Right lobe of liver (tissue), 6 donors: ENCODE results near the gene TBXAS1. TPM values are rescaled to one million over a fixed set of nuclear protein-coding genes. Genes with fewer than 3 reads are reported as not detected.

Experiments used
- ATAC-seq, 4 donors: fragments of 200-7000 bp; cut with Tn5 transposase; one replicate each; pipeline ENCODE4 v1.9.1; 2020; ENCODE audit warnings: mild to moderate bottlenecking in 4 of 4, moderate library complexity in 4 of 4
- DNase-seq, 3 donors: peaks; one replicate each; pipeline ENCODE4 v3.0.0-alpha.2; 2020
- H3K27ac ChIP-seq, 3 donors: fragments of 200-600 bp; one replicate each; pipeline ENCODE4 v1.8.0; 2022
- H3K27me3 ChIP-seq, 2 donors: fragments of 200-600 bp; one replicate each; pipeline ENCODE4 v1.8.0; 2022
- H3K36me3 ChIP-seq, 4 donors: fragments of 200-600 bp; sonication (generic) in 1 of 4; one replicate each; pipeline versions ENCODE4 v1.5.1 to v1.8.0; 2017 to 2022; ENCODE audit warnings: control low read depth in 1 of 4
- H3K4me1 ChIP-seq, 4 donors: fragments of 200-600 bp; sonication (generic) in 1 of 4; one replicate each; pipeline versions ENCODE4 v1.5.1 to v1.8.0; 2017 to 2022; ENCODE audit warnings: control low read depth in 1 of 4
- H3K4me3 ChIP-seq, 3 donors: fragments of 200-600 bp; one replicate each; pipeline ENCODE4 v1.8.0; 2022
- H3K9me3 ChIP-seq, 4 donors: fragments of 200-600 bp; sonication (generic) in 1 of 4; one replicate each; pipeline versions ENCODE4 v1.5.1 to v1.8.0; 2017 to 2022; ENCODE audit warnings: control low read depth in 1 of 4
- CTCF ChIP-seq, 4 donors: fragments of 200-600 bp in 3 of 4; fragments of 450-650 bp in 1 of 4; IDR thresholded peaks; one replicate each; pipeline versions ENCODE4 v1.5.1 to v1.8.0; 2016 to 2022; ENCODE audit warnings: antibody characterized with exemption in 4 of 4, mild to moderate bottlenecking in 2 of 4
- POLR2A ChIP-seq: fragments of 450-650 bp; IDR thresholded peaks from one replicate; pipeline ENCODE4 v1.6.1; 2017; ENCODE audit warnings: antibody characterized with exemption, mild to moderate bottlenecking
- WGBS: methylation state at CpG from one replicate; pipeline ENCODE4 v1.1.6; 2018; ENCODE audit warnings: low coverage, low lambda C conversion rate; ENCODE audit not compliant: insufficient coverage; ENCODE audit errors: missing lambda C conversion rate; 5-methylcytosine and 5-hydroxymethylcytosine counted together
- intact Hi-C, 2 donors: fragments of 100-400 bp; cut with DNase I; formaldehyde crosslinking; loops; one replicate each; pipeline versions ENCODE4 v1.11.2 to v1.14.1; 2022
- total RNA-seq, 6 experiments: library from RNA; depleted of rRNA in 2 of 6; stranded (reverse); fragments of >200 nt in 2 of 6; fragmentation: NEBNext Ultra II Directional in 3 of 6; extraction: Animal tissue kit (Norgen Biotek cat#: 25700) in 3 of 6; gene quantifications; one replicate each; pipeline versions ENCODE4 v1.1.0 to v1.2.4, GENCODE V29; 2016 to 2023
- donor health status: DM: no; HTN: yes; CAD: no.
- donor health status: DM: no; HTN: no; CAD: no.
- donor health status: DM: no; HTN: no; CAD: no.
- donor health status: DM: no; HTN: yes; CAD: no.
- donor health status: DM: no; HTN: yes; CAD: no.

TBXAS1 gene
- total RNA-seq, 6 experiments from 2014 or later, result 7.6 to 15.6 (median 12.2) TPM

GRCh38 chr7:140004672-140005071 is 175.6 kb downstream of the TBXAS1 start:
- TF ChIP-seq CTCF (IDR thresholded peaks at IDR 0.05) (no peak), POLR2A (no peak)
- no CpG with 5 or more reads among the region's 6 CpGs for WGBS
- peaks cover 0 to 7% (median 0%) of the 10 kb centered on the region in 4 donors for H3K4me1 ChIP-seq
- ATAC-seq, result no peak
- intact Hi-C loops, result loop anchor here (10.0 kb wide), 1 partner anchor 510 kb away; no protein-coding TSS in a partner anchor
- no peak overlapping the region for H3K27ac ChIP-seq
- H3K36me3 ChIP-seq, result no peaks in the 10 kb centered on the region
- H3K27me3 ChIP-seq, result no peaks in the 10 kb centered on the region
- no peak overlapping the region for H3K4me3 ChIP-seq
- H3K9me3 ChIP-seq, result no peaks in the 10 kb centered on the region
- no peak for DNase-seq

GRCh38 chr7:140005341-140005740 is 176.3 kb downstream of the TBXAS1 start:
- WGBS, result 72% methylated on average over 7 of the region's 7 CpGs
- no peak overlapping the region for H3K4me3 ChIP-seq
- no peaks in the 10 kb centered on the region for H3K27me3 ChIP-seq
- DNase-seq, result no peak
- intact Hi-C loops, result loop anchor here (10.0 kb wide), 1 partner anchor 511 kb away; no protein-coding TSS in a partner anchor
- peaks cover 0 to 7% (median 0%) of the 10 kb centered on the region in 4 donors for H3K4me1 ChIP-seq
- ATAC-seq, result no peak
- no peaks in the 10 kb centered on the region for H3K36me3 ChIP-seq
- H3K27ac ChIP-seq, result no peak overlapping the region
- H3K9me3 ChIP-seq, result no peaks in the 10 kb centered on the region
- TF ChIP-seq POLR2A (no peak), CTCF (IDR thresholded peaks at IDR 0.05) (no peak)

GRCh38 chr7:140005754-140006503 is 176.9 kb downstream of the TBXAS1 start:
- DNase-seq (peak; percentile 84 to 90 (median 89)), ATAC-seq (peak; percentile 83 to 91 (median 90))
- no peak overlapping the region for H3K4me3 ChIP-seq
- H3K36me3 ChIP-seq, result no peaks in the 10 kb centered on the region
- TF ChIP-seq CTCF (IDR thresholded peaks at IDR 0.05) (peak; percentile 47 to 68 (median 63)), POLR2A (no peak)
- H3K9me3 ChIP-seq, result no peaks in the 10 kb centered on the region
- peaks cover 0 to 7% (median 0%) of the 10 kb centered on the region in 4 donors for H3K4me1 ChIP-seq
- 39% methylated on average over 6 of the region's 13 CpGs for WGBS
- H3K27me3 ChIP-seq, result no peaks in the 10 kb centered on the region
- intact Hi-C loops, result loop anchor here (10.0 kb wide), 1 partner anchor 511 kb away; no protein-coding TSS in a partner anchor
- no peak overlapping the region for H3K27ac ChIP-seq

- ATAC-seq (no peak), DNase-seq (no peak)
- Histone ChIP-seq H3K36me3 (no peaks in the 10 kb centered on the region), H3K27ac (no peak overlapping the region), H3K9me3 (no peaks in the 10 kb centered on the region), H3K4me1 (peaks cover 0 to 7% (median 0%) of the 10 kb centered on the region in 4 donors), H3K4me3 (no peak overlapping the region), H3K27me3 (no peaks in the 10 kb centered on the region)
- intact Hi-C loops, result loop anchor here (10.0 kb wide), 1 partner anchor 512 kb away; no protein-coding TSS in a partner anchor
- TF ChIP-seq CTCF (IDR thresholded peaks at IDR 0.05), result no peak
- no peak for TF ChIP-seq POLR2A
- 96% methylated on average over 10 of the region's 10 CpGs for WGBS
Measured at GRCh38 chr7:140006600-140006999, 177.5 kb downstream of the TBXAS1 start.
